Mucosa of stomach (tissue), 1 donor: ENCODE results near the gene WHAMM.

Experiments used
- H3K27me3 ChIP-seq: one replicate; pipeline ENCODE4 v1.7.0; 2013; ENCODE audit warnings: mild to moderate bottlenecking, low read length; ENCODE audit not compliant: control insufficient read depth, insufficient read depth
- H3K36me3 ChIP-seq: one replicate; pipeline ENCODE4 v1.7.0; 2013; ENCODE audit warnings: low read length; ENCODE audit not compliant: control insufficient read depth, insufficient read depth
- H3K4me1 ChIP-seq: one replicate; pipeline ENCODE4 v1.7.0; 2013; ENCODE audit warnings: mild to moderate bottlenecking, low read length; ENCODE audit not compliant: control insufficient read depth, insufficient read depth
- H3K4me3 ChIP-seq: one replicate; pipeline ENCODE4 v1.7.0; 2013; ENCODE audit warnings: low read length
- H3K9ac ChIP-seq: one replicate; pipeline ENCODE4 v1.7.0; 2013; ENCODE audit warnings: mild to moderate bottlenecking, low read length, moderate library complexity
- H3K9me3 ChIP-seq: one replicate; pipeline ENCODE4 v1.7.0; 2013; ENCODE audit warnings: mild to moderate bottlenecking, low read length, moderate library complexity; ENCODE audit not compliant: control insufficient read depth
- donor health status: Pancreatic carcinoma.

The WHAMM gene

GRCh38 chr15:82830427-82831173, 21.2 kb downstream of the WHAMM start:
- Histone ChIP-seq H3K4me3 (no peak overlapping the region), H3K9me3 (no peaks in the 10 kb centered on the region), H3K9ac (no peak overlapping the region), H3K36me3 (peaks cover 6% of the 10 kb centered on the region), H3K4me1 (peaks cover 15% of the 10 kb centered on the region), H3K27me3 (no peaks in the 10 kb centered on the region)

DNA sequence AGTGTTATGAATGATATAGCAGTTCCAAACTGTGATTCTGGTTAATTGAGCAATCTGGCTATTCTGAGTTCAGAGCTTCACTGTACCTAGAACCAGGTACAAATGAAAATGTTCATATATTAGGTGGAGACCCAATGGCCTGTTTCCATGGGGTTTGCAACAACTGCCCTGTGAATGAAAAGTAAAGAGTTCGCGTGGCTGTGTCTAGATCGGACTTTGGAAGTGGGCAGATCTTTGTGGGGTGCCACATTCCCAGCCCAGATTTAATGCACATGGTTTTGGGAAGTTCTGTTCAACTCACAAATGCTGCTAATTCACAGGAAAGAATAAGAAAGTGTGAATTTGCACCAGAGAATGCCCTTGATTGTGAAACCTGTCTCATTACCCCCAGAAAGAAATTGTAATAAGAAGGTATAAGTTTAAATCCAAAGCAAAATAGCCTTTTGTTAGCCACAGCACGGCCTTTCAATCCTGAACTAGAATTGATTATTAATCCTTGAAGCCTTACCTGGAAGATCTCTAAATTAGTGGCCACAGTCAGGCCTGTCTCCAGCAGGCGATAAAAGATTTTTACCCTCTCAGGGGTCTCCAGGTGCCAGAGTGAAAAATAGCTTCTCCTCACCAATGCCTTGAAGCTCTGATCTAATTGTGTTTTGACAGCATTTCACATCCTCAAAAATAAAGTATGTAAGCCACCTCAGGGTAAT, 22.6 kb downstream of the WHAMM start:
- Histone ChIP-seq H3K9me3 (no peaks in the 10 kb centered on the region), H3K4me3 (no peak overlapping the region), H3K36me3 (peaks cover 6% of the 10 kb centered on the region), H3K27me3 (no peaks in the 10 kb centered on the region), H3K4me1 (peaks cover 15% of the 10 kb centered on the region), H3K9ac (no peak overlapping the region)

GRCh38 chr15:82832601-82833361, 23.4 kb downstream of the WHAMM start:
- Histone ChIP-seq H3K4me1 (peaks cover 15% of the 10 kb centered on the region), H3K9ac (no peak overlapping the region), H3K27me3 (no peaks in the 10 kb centered on the region), H3K9me3 (no peaks in the 10 kb centered on the region), H3K4me3 (no peak overlapping the region), H3K36me3 (peaks cover 6% of the 10 kb centered on the region)

DNA sequence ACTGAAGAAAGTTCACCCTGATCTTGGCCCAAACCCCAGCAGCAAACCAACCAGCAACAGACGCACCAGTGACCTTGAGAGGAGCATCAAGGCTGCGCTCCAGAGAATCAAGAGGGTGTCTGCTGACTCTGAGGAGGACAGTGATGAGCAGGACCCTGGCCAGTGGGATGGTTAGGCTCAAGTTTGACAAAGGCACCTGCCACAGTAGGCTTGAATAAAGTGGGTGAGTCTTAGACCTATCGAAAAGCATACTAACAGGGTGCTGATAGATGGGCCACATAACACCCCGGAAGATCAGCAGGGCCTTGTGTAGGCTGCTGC, 23.9 kb downstream of the WHAMM start:
- Histone ChIP-seq H3K27me3 (no peaks in the 10 kb centered on the region), H3K4me1 (peaks cover 15% of the 10 kb centered on the region), H3K36me3 (peaks cover 6% of the 10 kb centered on the region), H3K4me3 (no peak overlapping the region), H3K9me3 (no peaks in the 10 kb centered on the region), H3K9ac (no peak overlapping the region)

DNA sequence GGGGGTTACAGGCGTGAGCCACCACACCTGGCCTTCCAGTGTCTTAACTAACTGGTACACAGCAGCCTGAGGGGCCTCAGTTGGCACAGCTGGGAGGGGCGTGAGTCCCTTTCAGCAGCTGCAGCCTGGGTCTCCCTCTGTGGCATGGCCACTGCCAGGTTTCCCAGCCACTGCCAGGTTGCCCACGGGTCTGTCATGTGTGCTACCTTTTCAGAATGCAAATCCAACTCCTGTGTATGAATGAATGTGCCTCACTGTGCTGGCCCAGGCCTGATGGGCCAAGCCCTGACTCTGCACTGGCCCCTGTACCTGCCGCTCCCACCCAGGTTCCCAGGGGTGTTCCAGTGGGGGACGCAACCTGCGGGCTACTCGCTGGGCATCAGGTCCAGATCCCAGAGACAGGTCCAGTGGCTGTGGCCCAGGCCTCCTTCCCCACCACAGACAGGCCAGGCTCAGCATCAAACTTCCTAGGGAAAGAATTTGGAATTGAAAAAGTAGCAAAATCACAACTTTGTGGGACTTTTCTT, 26.0 kb downstream of the WHAMM start:
- no peaks in the 10 kb centered on the region for H3K27me3 ChIP-seq
- H3K9me3 ChIP-seq: no peaks in the 10 kb centered on the region
- H3K9ac ChIP-seq: no peak overlapping the region
- H3K4me1 ChIP-seq: peaks cover 15% of the 10 kb centered on the region
- H3K4me3 ChIP-seq: no peak overlapping the region
- peaks cover 6% of the 10 kb centered on the region for H3K36me3 ChIP-seq

- Histone ChIP-seq H3K27me3 (no peaks in the 10 kb centered on the region), H3K4me3 (no peak overlapping the region), H3K9ac (no peak overlapping the region), H3K4me1 (no peaks in the 10 kb centered on the region), H3K9me3 (no peaks in the 10 kb centered on the region), H3K36me3 (peaks cover 6% of the 10 kb centered on the region)
Measured at GRCh38 chr15:82838096-82838735, 28.8 kb downstream of the WHAMM start.

DNA sequence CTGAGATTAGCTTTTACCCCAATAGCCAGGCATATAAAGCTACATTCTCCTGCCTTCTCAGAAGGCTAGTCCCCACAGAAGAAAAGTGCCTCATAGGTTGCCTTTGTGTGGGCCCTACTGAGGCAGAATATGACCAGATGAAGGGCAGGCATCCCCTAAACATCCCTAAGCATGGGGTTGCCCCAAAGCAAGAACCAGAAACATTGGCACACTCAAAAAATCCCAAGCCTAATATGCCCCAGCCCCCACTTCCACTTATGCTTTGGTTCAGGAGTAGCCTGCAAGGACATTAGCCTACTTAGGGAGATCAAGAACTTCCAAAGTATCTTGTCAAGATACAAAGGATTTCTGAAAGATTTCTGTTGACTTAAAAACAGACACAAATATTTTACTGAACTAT, 29.7 kb downstream of the WHAMM start:
- Histone ChIP-seq H3K9me3 (no peaks in the 10 kb centered on the region), H3K4me1 (no peaks in the 10 kb centered on the region), H3K9ac (no peak overlapping the region), H3K36me3 (peaks cover 4% of the 10 kb centered on the region), H3K4me3 (no peak overlapping the region), H3K27me3 (no peaks in the 10 kb centered on the region)

- H3K4me3 ChIP-seq: no peak overlapping the region
- no peak overlapping the region for H3K9ac ChIP-seq
- no peaks in the 10 kb centered on the region for H3K36me3 ChIP-seq
- no peaks in the 10 kb centered on the region for H3K9me3 ChIP-seq
- H3K27me3 ChIP-seq: no peaks in the 10 kb centered on the region
- H3K4me1 ChIP-seq: no peaks in the 10 kb centered on the region
Measured at GRCh38 chr15:82840166-82840565, 30.7 kb downstream of the WHAMM start.

DNA sequence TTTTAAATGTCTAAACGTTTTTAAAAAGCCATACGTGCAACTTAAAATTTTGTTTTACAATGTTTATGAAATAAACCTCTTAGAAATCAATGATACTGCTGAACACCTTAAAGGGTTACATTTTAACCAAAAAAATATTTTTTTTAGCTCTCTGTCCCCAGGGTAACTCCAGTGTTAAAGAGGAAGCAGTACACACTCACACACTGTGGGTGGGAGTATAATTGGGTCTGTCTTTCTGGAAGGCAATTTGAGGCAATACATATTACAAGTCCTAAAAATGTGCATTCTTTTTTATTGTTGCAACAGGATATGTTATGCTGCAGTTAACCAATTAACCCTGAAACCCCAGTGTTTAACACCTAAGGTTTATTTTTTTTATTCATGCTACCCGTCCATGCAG, 34.1 kb downstream of the WHAMM start:
- Histone ChIP-seq H3K4me3 (no peak overlapping the region), H3K4me1 (no peaks in the 10 kb centered on the region), H3K9me3 (no peaks in the 10 kb centered on the region), H3K36me3 (no peaks in the 10 kb centered on the region), H3K27me3 (no peaks in the 10 kb centered on the region), H3K9ac (no peak overlapping the region)

- no peaks in the 10 kb centered on the region for H3K9me3 ChIP-seq
- H3K4me3 ChIP-seq: no peak overlapping the region
- no peaks in the 10 kb centered on the region for H3K4me1 ChIP-seq
- H3K36me3 ChIP-seq: no peaks in the 10 kb centered on the region
- H3K9ac ChIP-seq: no peak overlapping the region
- no peaks in the 10 kb centered on the region for H3K27me3 ChIP-seq
Measured at GRCh38 chr15:82845686-82846085, 36.3 kb downstream of the WHAMM start.

DNA sequence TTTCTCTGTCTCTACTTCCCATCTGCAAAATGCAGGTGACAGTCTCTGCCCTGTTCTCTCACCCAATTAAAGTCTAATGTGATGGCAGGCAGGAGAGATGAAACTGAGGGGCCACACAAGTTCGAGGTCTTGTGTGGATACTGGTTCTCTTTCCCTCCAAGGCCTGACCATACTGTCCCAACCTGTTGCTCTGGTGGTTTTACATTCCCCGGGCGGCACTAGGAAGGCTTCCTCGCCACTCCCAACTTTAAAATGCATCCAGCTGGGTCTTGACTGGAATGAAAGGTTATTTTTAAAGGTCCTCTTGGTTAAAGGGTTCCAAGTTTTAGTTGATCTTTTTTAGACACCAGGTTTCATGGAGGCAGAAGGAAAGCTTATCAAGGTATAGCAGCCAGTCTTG, 37.2 kb downstream of the WHAMM start:
- no peaks in the 10 kb centered on the region for H3K4me1 ChIP-seq
- H3K36me3 ChIP-seq: no peaks in the 10 kb centered on the region
- H3K9me3 ChIP-seq: no peaks in the 10 kb centered on the region
- no peak overlapping the region for H3K4me3 ChIP-seq
- no peak overlapping the region for H3K9ac ChIP-seq
- H3K27me3 ChIP-seq: no peaks in the 10 kb centered on the region

- no peaks in the 10 kb centered on the region for H3K9me3 ChIP-seq
- H3K4me3 ChIP-seq: no peak overlapping the region
- H3K4me1 ChIP-seq: no peaks in the 10 kb centered on the region
- no peaks in the 10 kb centered on the region for H3K27me3 ChIP-seq
- H3K9ac ChIP-seq: no peak overlapping the region
- H3K36me3 ChIP-seq: no peaks in the 10 kb centered on the region
Measured at GRCh38 chr15:82847703-82848102, 38.3 kb downstream of the WHAMM start.
